ES-I3 (cell line): ENCODE measurements around the gene CDK5RAP3.

Source experiments
- H3K36me3 ChIP-seq: 2 replicates; pipeline ENCODE4 v1.6.1; 2013; ENCODE audit warnings: mild to moderate bottlenecking, low read length, control low read depth, moderate library complexity; ENCODE audit not compliant: insufficient read depth
- H3K4me1 ChIP-seq: 2 replicates; pipeline ENCODE4 v1.6.1; 2013; ENCODE audit warnings: mild to moderate bottlenecking, control low read depth, low read length; ENCODE audit not compliant: insufficient read depth
- H3K9ac ChIP-seq: 2 replicates; pipeline ENCODE4 v1.6.1; 2013; ENCODE audit warnings: low read depth, mild to moderate bottlenecking, low read length, moderate library complexity
- H3K9me3 ChIP-seq: 2 replicates; pipeline ENCODE4 v1.6.1; 2013; ENCODE audit warnings: mild to moderate bottlenecking, low read length, moderate library complexity; ENCODE audit not compliant: control insufficient read depth, insufficient read depth

CDK5RAP3 gene

GRCh38 chr17:48025040-48025903 lies 54.4 kb downstream of the CDK5RAP3 start:
- Histone ChIP-seq H3K9ac (peak overlapping the region; percentile 70), H3K9me3 (no peaks in the 10 kb centered on the region), H3K36me3 (no peaks in the 10 kb centered on the region), H3K4me1 (peaks cover 9% of the 10 kb centered on the region; the same call in 1 of the 2 replicates)

- Histone ChIP-seq H3K36me3 (no peaks in the 10 kb centered on the region), H3K9me3 (no peaks in the 10 kb centered on the region), H3K4me1 (peaks cover 9% of the 10 kb centered on the region; the same call in 1 of the 2 replicates), H3K9ac (peak overlapping the region; percentile 59; the same call in 1 of the 2 replicates)
Measured at GRCh38 chr17:48025904-48026501, 55.1 kb downstream of the CDK5RAP3 start.

GRCh38 chr17:48026502-48027321 lies 55.8 kb downstream of the CDK5RAP3 start:
- H3K36me3 ChIP-seq = no peaks in the 10 kb centered on the region
- H3K4me1 ChIP-seq = peaks cover 9% of the 10 kb centered on the region; the same call in 1 of the 2 replicates
- H3K9ac ChIP-seq = peak overlapping the region; percentile 59; the same call in 1 of the 2 replicates
- H3K9me3 ChIP-seq = no peaks in the 10 kb centered on the region

- no peaks in the 10 kb centered on the region for H3K36me3 ChIP-seq
- H3K9ac ChIP-seq = no peak overlapping the region
- H3K9me3 ChIP-seq = no peaks in the 10 kb centered on the region
- peaks cover 9% of the 10 kb centered on the region; the same call in 1 of the 2 replicates for H3K4me1 ChIP-seq
Measured at GRCh38 chr17:48027322-48027981, 56.5 kb downstream of the CDK5RAP3 start.

GRCh38 chr17:48028736-48029135 lies 57.8 kb downstream of the CDK5RAP3 start:
- no peaks in the 10 kb centered on the region for H3K36me3 ChIP-seq
- no peak overlapping the region for H3K9ac ChIP-seq
- no peaks in the 10 kb centered on the region for H3K9me3 ChIP-seq
- peaks cover 6% of the 10 kb centered on the region; the same call in 1 of the 2 replicates for H3K4me1 ChIP-seq

- Histone ChIP-seq H3K9ac (no peak overlapping the region), H3K36me3 (no peaks in the 10 kb centered on the region), H3K9me3 (no peaks in the 10 kb centered on the region), H3K4me1 (peaks cover 6% of the 10 kb centered on the region; the same call in 1 of the 2 replicates)
Measured at GRCh38 chr17:48030531-48030930, 59.6 kb downstream of the CDK5RAP3 start.
